ENCODE data around the gene IKZF5.

Gene IKZF5

DNA sequence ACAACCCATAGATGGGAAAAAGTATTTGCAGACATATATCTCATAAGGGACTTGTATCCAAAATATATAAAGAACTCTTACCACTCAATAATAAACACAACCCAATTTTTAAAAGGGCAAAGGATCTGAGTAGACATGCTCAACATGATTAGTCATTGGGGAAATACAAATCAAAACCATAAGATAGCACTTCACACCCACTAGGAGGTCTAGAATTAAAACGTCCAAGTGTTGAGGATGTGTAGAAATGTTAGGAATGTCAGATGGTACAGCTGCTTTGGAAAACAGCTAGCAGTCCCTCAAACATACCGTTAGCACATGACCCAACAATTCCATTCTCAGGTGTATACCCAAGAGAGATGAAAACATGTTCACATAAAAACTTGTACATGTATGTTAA lies 20.1 kb downstream of the IKZF5 start:
- no peak for DNase-seq (ENCODE audit: low read depth)
- no peak overlapping the region for H3K4me3 ChIP-seq (ENCODE audit: low read depth, low read length)

DNA sequence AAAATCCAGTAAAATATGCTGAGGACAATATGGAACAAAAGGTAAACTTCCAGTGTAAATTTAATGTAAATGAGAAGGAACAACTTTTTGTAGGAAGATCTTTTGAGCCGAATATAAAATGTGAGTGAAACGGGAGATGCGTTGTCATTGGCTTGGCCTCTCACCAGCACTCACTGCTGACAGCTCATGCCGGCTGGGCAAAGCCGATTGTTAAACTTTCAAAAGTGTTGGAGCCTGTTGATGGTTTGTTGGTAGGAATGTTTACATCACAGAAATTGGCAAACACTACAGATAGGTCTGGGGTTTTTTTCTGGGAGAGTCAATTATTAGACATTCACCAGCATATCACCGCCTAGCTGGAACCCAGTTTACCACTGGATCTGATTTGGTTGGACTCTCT lies 22.3 kb downstream of the IKZF5 start:
- H3K4me3 ChIP-seq (ENCODE audit: low read depth, low read length), result no peak overlapping the region
- no peak for DNase-seq (ENCODE audit: low read depth)

DNA sequence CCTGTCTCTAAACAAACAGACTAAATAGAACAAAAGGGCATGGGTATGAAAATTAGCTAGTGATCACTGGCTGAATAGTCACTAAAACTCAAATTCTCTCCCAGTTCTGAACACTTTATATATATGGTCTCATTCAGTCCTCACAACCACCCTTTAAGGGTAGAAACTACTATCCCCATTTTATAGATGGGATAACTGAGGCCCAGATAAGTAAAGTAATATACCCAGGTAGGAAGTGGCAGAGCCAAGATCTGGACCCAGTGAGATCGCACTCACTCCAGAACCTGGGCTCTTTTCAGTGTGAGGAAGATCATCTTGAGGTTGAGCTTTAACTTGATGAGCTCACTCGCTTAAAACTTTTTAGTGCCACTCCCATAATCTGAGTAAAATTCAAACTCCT lies 23.9 kb downstream of the IKZF5 start:
- DNase-seq (ENCODE audit: low read depth), result no peak
- no peak overlapping the region for H3K4me3 ChIP-seq (ENCODE audit: low read depth, low read length)

DNA sequence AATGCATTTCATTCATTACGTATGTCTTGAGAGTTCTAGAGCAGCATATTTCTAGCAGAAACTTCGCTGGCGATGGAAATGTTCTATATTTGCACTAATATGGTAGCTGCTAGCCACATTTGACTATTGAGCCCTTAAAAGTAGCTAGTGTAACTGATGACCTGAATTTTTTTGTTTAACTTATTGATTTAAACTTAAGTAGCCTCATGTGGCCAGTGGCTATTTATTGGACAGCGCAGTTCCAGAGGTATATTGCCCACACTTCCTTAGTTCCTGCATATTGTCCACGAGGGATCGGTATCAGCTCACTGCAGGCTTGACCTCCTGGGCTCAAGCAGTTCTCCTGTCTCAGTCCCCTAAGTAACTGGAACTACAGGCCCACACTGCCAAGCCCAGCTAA lies 24.7 kb downstream of the IKZF5 start:
- DNase-seq (ENCODE audit: low read depth), result no peak
- no peak overlapping the region for H3K4me3 ChIP-seq (ENCODE audit: low read depth, low read length)

DNA sequence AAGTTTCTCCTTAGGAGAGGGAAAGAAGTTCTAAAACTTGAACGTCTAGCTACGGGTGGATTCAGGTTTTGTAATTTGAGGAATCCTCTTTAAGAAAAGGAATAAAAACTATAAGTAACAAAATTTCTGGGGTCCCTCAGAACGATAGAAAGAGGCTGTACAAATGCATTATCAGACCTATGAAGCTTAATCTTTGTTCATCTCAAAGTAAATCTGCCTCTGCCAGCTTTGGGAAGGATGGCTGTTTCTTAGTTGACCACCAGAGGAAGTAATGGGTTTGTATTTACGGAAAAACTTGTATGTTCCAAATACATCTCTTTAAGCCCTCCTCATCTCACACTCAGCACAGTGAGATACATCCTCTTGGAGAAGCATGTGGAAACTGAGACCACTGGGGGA lies 27.5 kb downstream of the IKZF5 start:
- DNase-seq (ENCODE audit: low read depth), result peak; percentile 21
- H3K4me3 ChIP-seq (ENCODE audit: low read depth, low read length), result peak overlapping the region; percentile 68

DNA sequence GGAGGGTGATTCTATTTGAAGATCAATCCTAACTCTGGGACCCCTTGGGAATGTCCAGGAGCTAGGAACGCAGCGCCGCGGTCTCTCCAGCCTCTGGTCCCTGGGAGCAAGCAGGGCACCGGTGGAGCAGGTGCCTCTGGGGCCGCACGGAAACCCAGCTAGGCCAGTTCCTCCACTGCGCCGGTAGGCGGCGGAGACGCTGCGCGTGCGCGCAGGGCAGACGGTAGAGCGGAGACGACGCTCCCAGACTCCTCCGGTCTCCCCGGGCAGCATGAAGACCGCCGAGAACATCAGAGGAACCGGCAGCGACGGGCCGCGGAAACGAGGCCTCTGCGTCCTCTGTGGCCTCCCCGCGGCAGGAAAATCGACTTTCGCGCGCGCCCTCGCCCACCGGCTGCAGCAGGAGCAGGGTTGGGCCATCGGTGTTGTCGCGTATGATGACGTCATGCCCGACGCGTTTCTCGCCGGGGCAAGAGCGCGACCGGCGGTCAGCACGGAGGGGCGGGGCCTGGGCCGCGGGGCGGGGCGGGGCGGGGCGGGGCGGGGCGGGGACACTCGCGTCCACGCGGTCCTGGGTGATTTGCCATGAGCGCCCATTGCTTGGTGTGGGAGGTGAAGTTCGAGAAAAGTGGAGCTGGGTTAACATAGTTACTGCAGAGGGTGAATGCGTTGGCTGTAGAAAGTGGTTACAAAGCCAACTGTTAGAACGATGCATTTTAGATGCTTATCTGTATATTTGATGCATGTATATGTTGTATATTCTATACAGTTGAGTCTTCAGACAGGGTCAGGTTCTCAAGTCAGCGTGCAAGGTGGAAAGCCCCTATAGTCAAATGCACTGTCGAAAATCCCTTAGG lies 28.2 kb downstream of the IKZF5 start, which contains the start of gene PSTK:
Gene PSTK, plus strand, starts transcription at position 193 of the 857 bp plus-strand sequence. Its CDS starts 79 bp downstream, at position 272.
- H3K4me3 ChIP-seq (ENCODE audit: low read depth, low read length), result peak within 1 kb of the TSS; percentile 68
- peak; percentile 68 for DNase-seq (ENCODE audit: low read depth)

DNA sequence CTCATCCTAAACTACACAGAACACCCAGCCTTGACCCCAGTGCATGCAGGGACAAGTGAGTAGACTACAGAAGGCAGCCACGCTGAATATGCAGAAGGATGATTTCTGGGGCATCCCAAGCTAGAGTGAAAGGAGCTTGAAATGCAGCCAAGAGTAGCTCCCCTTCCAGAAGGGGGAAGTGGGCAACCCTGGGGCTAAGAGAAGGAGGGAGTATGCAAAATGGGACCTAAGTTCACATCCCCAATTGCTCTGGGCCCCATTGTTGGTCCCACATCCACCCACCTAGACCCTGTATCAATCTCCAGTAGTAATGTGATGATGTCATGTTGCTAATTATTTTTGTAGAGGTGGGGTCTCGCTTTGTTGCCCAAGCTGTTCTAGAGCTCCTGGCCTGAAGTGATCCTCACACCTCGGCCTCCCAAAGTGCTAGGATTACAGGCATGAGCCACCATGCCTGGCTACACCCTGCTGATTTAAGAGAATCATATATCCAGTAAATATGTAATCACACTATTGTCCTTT lies 34.0 kb downstream of the IKZF5 start:
- DNase-seq (ENCODE audit: low read depth), result no peak

DNA sequence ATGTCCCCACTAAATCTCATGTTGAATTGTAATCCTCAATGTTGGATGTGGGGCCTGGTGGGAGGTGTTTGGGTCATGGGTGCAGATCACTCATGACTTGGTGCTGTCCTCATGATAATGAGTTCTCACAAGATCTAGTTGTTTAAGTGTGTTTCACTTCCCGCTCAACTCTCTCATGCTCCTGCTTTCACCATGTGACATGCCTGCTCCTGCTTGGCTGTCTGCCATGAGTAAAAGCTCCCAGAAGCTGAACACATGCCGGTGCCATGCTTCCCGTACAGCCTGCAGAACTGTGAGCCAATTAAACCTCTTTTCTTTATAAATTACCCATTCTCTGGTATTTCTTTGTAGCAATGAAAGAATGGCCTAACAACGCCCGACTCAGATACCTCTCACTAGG lies 34.6 kb downstream of the IKZF5 start:
- DNase-seq (ENCODE audit: low read depth), result no peak
- no peak overlapping the region for H3K4me3 ChIP-seq (ENCODE audit: low read depth, low read length)

More for the DNA sequence above, 34.0 kb downstream of the IKZF5 start:
- H3K4me3 ChIP-seq (ENCODE audit: low read depth, low read length), result no peak overlapping the region

DNA sequence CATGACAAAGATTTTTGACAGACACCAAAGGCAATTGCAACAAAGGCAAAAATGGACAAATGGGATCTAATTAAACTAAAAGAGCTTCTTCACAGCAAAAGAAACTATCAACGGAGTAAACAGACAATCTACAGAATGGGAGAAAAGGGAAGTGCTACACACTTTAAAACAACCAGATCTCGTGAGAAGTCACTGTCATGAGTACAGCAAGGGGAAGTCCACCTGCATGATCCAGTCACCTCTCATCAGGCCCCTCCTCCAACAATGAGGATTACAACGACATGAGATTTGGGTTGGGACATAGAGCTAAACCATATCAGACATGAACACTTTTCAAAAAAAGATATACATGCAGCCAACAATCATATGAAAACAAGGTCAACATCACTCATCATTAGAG lies 39.9 kb downstream of the IKZF5 start:
- H3K4me3 ChIP-seq (ENCODE audit: low read depth, low read length), result no peak overlapping the region
- no peak for DNase-seq (ENCODE audit: low read depth)

DNA sequence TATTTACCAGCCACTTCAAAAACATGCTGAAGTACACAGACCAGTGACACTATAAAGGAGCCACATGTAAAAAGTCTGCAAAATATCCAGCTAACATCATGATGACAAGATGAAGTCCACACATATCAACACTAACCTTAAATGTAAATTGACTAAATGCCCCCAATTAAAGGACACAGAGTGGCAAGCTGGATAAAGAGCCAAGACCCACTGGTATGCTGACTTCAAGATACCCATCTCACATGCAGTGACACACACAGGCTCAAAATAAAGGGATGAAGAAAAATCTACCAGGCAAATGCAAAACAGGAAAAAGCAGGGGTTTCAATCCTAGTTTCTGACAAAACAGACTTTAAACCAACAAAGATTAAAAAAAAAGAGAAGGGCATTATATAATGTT lies 41.7 kb downstream of the IKZF5 start:
- no peak overlapping the region for H3K4me3 ChIP-seq (ENCODE audit: low read depth, low read length)
- DNase-seq (ENCODE audit: low read depth), result no peak

DNA sequence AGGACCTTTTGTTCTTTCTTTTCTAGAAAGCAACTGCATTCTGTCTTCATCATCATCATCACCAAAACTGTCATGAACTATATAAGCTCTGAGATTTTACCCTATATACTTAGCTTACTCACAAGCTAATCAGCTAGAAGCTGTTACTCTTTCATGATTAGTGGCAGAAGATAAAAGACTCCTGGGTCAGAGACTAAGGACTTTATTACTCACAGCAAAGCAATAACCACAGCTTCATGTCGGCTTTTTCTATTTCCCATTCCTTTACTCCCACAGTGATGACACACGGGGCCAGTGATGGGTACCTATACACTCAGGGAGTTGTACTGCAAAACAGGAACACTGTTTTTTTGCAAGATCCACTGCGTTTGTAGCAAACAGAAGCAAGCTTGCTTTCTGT lies 46.2 kb downstream of the IKZF5 start:
- no peak overlapping the region for H3K4me3 ChIP-seq (ENCODE audit: low read depth, low read length)
- no peak for DNase-seq (ENCODE audit: low read depth)

DNA sequence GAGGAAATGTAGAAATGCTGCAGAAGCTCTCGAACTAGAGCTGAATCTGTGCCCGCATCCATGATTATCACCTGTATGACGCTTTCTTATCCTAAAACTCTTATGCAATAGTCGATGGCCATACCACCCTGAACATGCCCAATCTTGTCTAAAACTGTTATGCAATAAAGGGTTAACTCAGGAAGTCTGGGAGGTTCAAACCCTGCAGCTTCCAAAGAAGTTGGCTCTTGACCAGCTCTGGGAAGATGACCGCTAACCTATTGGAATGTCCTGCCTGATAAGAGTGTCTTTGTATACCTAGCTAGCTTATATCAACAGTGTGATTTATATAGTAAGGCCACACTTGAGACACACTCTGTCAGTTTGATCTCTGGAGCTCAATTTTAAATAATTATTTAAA lies 51.1 kb downstream of the IKZF5 start:
- H3K4me3 ChIP-seq (ENCODE audit: low read depth, low read length), result no peak overlapping the region
- DNase-seq (ENCODE audit: low read depth), result no peak

DNA sequence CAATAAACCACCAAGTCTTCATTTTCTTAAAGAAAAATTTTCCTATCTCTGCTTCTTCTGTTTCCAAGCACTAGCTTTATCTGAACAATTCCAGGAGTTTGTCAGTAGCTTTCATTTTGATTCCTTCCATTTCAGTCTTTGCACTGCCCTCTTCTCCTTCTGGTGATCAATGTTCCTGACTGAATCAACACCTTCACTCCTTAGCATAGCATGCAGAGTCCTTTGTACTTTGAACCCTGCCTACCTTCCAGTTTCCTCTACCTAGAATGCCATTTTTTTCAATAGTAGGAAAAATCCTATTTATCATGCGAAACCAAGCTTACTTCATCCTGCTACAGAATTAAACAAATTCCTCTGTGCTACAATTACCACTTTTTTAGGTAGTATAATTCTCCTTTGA lies 52.7 kb downstream of the IKZF5 start:
- DNase-seq (ENCODE audit: low read depth), result no peak
- no peak overlapping the region for H3K4me3 ChIP-seq (ENCODE audit: low read depth, low read length)

DNA sequence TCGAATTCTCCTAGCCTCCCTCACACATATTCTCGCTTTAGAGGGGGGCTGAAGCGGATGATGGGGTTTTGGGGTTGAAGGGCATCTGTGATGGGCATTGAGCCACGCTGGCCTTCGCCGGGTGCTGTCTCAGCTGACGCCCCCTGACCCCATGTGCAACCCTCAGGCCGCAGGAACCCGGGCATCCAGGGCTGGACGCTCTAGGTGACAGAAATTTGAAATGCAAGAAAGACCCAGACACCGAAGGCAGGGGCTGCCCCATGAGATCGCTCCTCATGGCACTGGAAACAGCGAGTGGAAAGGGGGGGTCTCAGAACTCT lies 53.9 kb downstream of the IKZF5 start:
- no peak for DNase-seq (ENCODE audit: low read depth)
- H3K4me3 ChIP-seq (ENCODE audit: low read depth, low read length), result peak overlapping the region; percentile 78

DNA sequence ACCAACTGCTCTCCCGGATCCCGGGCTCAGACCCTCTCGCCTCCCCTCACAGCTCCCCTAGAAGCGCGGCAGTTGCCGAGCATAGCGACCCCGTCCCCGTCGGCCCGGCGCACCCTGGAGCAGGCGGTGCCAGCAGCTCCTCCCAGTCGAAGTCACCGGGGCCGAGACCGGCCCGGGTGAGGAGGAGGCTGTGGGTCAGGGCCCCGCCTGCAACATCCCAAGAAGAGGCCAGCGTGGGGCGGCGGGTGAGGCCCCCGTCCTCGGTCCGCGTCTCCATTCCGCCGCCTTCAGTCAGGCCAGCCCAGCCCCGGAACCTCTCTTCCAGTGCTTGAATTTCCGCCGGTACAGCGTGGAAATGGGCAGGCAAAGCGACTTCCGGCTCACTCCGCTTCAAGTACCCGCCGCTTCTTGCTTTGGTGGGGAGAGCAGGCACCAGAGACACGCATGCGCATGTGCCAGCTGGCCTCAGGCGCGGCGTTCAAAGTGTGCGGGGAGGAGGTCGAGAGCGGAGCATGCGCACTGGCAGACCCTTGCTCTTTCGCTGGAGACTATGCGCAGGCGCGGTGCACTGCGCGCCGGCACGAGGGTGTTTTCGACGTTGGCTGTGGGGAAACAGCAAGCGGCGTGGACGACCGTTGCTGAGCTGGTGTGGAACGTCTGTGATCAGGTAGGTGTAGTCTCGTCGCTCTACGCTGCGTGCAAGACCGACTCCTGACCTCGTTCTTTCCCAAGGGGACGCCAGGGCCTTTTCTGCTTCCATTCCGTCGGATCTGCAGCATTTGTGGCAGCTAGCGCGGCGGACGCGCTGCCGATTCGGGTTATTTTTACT lies 54.5 kb downstream of the IKZF5 start, which contains the start of gene C10orf88:
Gene C10orf88, minus strand, starts transcription at position 326 of the 829 bp plus-strand sequence. Its CDS starts 49 bp downstream, at position 277.
- peak; percentile 96 for DNase-seq (ENCODE audit: low read depth)
- peak within 1 kb of the TSS; percentile 78 for H3K4me3 ChIP-seq (ENCODE audit: low read depth, low read length)

DNA sequence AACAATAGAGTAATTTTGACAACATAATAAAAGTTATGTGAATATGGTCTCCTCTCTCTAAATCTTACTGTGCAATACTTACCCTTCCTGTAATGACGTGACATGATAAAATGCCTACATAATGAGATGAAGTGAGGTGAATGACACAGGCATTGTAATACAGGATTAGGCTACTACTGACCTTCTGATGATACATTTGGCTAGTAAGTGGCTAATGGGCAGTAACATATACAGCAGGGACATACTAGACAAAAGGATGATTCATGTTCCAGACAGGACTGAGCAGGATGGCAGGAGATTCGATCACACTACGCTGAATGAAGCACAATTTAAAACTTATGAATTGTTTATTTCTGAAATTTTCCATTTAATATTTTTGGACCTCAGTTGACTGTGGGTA lies 59.3 kb downstream of the IKZF5 start:
- no peak for DNase-seq (ENCODE audit: low read depth)
- H3K4me3 ChIP-seq (ENCODE audit: low read depth, low read length), result no peak overlapping the region
